ENCODE measurements around the gene ARSG.

GRCh38 chr17:68443972-68444464, 152.7 kb downstream of the ARSG start:
- TF ChIP-seq MXI1 (conservative IDR thresholded peaks at IDR 0.05; ENCODE audit: poor library complexity, severe bottlenecking) (no peak), EP300 (conservative IDR thresholded peaks at IDR 0.05; ENCODE audit: poor library complexity, severe bottlenecking) (no peak)
- TF ChIP-seq, protein P1, sequence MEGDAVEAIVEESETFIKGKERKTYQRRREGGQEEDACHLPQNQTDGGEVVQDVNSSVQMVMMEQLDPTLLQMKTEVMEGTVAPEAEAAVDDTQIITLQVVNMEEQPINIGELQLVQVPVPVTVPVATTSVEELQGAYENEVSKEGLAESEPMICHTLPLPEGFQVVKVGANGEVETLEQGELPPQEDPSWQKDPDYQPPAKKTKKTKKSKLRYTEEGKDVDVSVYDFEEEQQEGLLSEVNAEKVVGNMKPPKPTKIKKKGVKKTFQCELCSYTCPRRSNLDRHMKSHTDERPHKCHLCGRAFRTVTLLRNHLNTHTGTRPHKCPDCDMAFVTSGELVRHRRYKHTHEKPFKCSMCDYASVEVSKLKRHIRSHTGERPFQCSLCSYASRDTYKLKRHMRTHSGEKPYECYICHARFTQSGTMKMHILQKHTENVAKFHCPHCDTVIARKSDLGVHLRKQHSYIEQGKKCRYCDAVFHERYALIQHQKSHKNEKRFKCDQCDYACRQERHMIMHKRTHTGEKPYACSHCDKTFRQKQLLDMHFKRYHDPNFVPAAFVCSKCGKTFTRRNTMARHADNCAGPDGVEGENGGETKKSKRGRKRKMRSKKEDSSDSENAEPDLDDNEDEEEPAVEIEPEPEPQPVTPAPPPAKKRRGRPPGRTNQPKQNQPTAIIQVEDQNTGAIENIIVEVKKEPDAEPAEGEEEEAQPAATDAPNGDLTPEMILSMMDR (IDR thresholded peaks at IDR 0.05; ENCODE audit: poor library complexity, severe bottlenecking): no peak
